LNCaP clone FGC (cell line): ENCODE results near the gene ZNF644.

Experiments
- DNase-seq: peaks from one replicate; pipeline ENCODE4 v3.0.0-alpha.2; 2011; ENCODE audit warnings: low read depth
- H3K4me3 ChIP-seq: 2 replicates; pipeline ENCODE4 v1.5.1; 2011; ENCODE audit warnings: mild to moderate bottlenecking, low read depth, low read length, control low read depth
- CTCF ChIP-seq: IDR thresholded peaks from 2 replicates; pipeline ENCODE4 v1.5.1; 2012; ENCODE audit warnings: mild to moderate bottlenecking; ENCODE audit not compliant: control insufficient read depth, insufficient read depth; ENCODE audit errors: extremely low read depth

ZNF644 gene

GRCh38 chr1:90990779-90991178, 31.1 kb downstream of the ZNF644 start:
- no peak for TF ChIP-seq CTCF
- no peak overlapping the region for H3K4me3 ChIP-seq
- DNase-seq, result no peak

GRCh38 chr1:90989990-90990389, 31.8 kb downstream of the ZNF644 start:
- TF ChIP-seq CTCF, result no peak
- DNase-seq, result no peak

DNA sequence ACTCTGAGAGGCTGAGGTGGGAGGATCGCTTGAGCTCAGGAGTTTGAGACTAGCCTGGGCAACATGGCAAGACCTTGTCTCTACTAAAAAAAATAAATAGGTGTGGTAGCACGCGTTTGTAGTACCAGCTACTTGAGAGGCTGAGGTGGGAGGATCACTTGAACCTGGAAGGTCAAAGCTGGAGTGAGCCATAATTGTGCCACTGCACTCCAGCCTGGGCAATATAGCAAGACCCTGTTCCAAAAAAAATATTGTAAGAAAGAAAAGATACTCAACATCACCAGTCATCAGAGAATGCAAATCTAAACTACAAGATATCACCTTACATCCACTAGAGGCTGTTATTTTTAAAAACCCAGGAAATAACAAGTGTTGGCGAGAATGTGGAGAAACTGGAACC, 32.5 kb downstream of the ZNF644 start:
- no peak for DNase-seq
- no peak for TF ChIP-seq CTCF
- no peak overlapping the region for H3K4me3 ChIP-seq

More at GRCh38 chr1:90989990-90990389, 31.8 kb downstream of the ZNF644 start:
- no peak overlapping the region for H3K4me3 ChIP-seq

GRCh38 chr1:90987841-90988240, 34.0 kb downstream of the ZNF644 start:
- DNase-seq, result no peak
- no peak overlapping the region for H3K4me3 ChIP-seq
- TF ChIP-seq CTCF, result no peak

- H3K4me3 ChIP-seq, result no peak overlapping the region
- no peak for TF ChIP-seq CTCF
- DNase-seq, result no peak
These were observed 34.9 kb downstream of the ZNF644 start for GRCh38 chr1:90986953-90987352.

GRCh38 chr1:90977522-90977921, 44.3 kb downstream of the ZNF644 start:
- no peak for DNase-seq
- no peak overlapping the region for H3K4me3 ChIP-seq
- no peak for TF ChIP-seq CTCF
